Erythroblast (primary cell): ENCODE data around the gene KRT12.
"Not testable (repeated sequence)": the region's sequence is repeated elsewhere in the genome, so short reads cannot be mapped to it uniquely, and the experiment has no call there.

ENCODE experiments used
- DNase-seq, 2 experiments: peaks; one replicate each; lab custom pipeline; 2025; lab: John Stamatoyannopoulos, UW
- GATA1 ChIP-seq: IDR thresholded peaks from 2 replicates; pipeline ENCODE4 v1.6.1; 2011; ENCODE audit warnings: low read depth, mild to moderate bottlenecking, control low read depth, low read length, moderate library complexity
- POLR2A ChIP-seq: IDR thresholded peaks from 2 replicates; pipeline ENCODE4 v1.6.1; 2011; ENCODE audit warnings: mild to moderate bottlenecking, low read length

Gene KRT12

GRCh38 chr17:40872416-40872815, 5.4 kb upstream of the KRT12 start:
- TF ChIP-seq GATA1 (no peak), POLR2A (no peak)
- no peak for DNase-seq

GRCh38 chr17:40871316-40871715, 4.3 kb upstream of the KRT12 start:
- TF ChIP-seq GATA1: no peak
- no peak for TF ChIP-seq POLR2A
- DNase-seq: no peak

DNA sequence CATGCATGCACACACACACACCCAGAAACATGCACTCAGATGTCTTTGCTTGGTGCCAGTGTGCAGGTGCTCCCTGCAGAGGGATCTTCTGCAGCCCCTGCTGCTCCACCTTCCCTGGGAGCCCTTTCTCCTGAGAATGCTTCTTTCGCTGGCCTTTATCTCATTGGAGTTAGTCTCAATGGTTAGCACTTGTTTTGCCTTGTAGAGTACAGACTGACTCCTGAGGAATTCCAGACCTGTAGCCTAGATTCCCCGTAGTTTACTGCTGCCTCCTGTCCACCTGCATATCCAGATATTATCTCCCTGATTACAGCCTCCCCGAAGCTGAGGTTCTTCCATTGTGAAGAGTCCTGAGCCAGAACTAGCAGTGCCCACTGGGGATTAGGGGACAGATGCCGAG, 3.1 kb upstream of the KRT12 start:
- no peak for DNase-seq
- no peak for TF ChIP-seq GATA1

GRCh38 chr17:40864661-40865390, 2.2 kb downstream of the KRT12 start:
- TF ChIP-seq GATA1 (no peak), POLR2A (no peak)
- no peak for DNase-seq

DNA sequence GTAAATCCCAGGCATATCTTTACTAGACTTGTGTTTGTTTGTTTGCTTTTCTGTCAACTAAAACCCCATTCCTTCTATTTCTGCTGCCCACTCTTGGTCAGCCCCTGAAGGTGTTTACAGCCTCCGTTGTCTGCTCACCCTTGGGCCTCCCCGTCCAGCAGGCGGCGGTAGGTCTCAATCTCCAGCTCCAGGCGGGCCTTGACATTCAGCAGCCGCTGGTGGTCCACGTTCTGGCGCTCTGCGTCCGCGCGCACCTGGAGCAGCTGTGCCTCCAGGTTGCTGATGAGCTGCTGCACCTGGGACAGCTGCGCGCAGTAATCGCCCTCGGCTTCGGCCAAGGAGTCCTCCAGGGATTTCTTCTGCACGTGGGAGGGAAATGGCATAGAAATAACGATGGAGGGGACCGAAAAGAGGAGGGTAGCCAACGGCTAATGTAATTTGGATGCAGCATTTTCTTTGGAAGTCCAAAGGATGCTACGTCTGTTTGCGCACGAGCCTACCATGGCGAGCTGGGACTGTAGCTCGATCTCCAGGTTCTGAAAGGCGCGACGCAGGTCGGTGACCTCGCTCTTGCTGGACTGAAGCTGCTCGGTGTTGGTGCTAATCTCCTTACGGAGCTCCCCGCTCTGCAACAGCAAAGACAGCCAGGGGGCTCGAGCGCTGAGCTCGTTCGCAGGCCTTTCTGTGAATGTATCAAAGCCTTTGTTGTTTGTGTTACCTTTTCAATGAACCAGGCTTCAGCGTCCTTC, 3.9 kb downstream of the KRT12 start:
- peak; percentile 37 to 40 for DNase-seq
- TF ChIP-seq GATA1: no peak
- no peak for TF ChIP-seq POLR2A

DNA sequence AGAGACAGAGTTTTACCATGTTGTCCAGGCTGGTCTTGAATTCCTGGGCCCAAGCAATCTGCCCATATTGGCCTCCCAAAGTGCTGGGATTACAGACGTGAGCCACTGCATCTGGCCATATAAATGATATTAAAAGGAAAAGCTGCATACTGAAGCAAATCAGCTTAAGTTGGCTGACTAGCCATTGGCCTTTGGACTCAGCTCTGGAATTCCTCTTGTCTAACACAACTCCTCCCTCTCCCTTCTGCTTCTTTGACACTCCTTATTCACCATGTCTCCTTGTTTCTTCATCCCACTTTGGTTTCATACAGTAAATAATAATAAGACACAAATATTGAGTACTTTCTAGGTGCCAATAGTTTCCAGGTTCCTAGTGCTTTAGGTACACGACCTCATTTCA, 7.5 kb downstream of the KRT12 start:
- TF ChIP-seq GATA1 (no peak), POLR2A (no peak)
- no peak for DNase-seq

DNA sequence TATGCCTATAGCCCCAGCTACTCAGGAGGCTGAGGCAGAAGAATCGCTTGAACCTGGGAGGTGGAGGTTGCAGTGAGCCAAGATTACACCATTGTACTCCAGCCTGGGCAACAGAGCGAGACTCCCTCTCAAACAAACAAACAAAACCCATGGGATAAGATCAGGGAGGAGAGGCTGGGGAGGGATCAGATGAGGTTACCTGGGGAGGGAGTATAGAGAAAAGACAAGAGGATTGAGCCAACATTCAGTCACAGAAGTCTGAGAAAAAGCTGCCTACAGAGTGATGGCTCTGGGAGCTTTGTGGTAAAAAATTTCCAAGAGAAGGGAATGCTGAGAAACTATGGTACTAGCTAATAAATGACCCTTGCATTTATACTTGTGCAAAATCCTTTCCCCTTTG, 8.4 kb downstream of the KRT12 start:
- not testable (repeated sequence) for DNase-seq

DNA sequence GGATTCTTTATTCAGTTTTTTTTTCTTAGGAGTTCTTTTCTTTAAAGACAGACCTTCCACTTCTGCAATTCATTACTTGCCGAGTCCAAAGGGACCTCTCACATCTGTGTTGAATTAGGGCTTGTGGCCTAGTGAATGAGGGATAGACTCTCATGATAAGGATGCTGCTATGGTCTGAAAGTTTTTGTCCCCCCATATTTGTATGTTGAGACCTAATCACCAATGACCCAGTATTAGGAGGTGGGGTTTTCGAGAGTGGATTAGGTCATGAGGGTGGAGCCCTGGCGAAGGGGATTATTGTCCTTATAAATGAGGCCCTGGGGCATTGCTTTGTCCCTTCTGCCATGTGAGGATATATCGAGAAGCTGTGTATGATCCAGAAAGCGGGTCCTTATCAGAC, 9.5 kb downstream of the KRT12 start:
- TF ChIP-seq GATA1 (no peak), POLR2A (no peak)
- no peak for DNase-seq

GRCh38 chr17:40854175-40854814, 12.7 kb downstream of the KRT12 start:
- no peak for TF ChIP-seq POLR2A
- no peak for TF ChIP-seq GATA1
- DNase-seq: peak in 1 of 2 experiments; percentile 16

DNA sequence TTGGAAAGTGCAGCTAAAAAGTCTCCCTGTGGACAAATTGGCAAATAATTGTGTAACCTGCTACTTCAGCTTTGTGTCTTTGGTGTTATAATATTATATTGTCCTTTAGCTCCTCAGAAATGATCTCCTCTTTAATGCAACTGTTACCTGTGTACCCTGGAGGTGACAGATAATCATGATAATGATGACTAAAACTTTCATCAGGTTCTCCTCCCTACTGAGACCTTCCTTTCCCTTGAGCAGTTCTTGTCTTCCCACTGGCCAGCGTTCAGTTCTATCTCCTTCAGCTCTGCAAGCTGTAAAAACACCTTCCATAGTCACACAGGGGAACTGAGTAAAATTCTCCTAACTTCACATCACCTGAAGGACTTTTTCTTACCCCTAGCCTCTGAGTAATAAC, 14.7 kb downstream of the KRT12 start:
- DNase-seq: no peak
- TF ChIP-seq POLR2A (no peak), GATA1 (no peak)

GRCh38 chr17:40850293-40850972, 16.6 kb downstream of the KRT12 start:
- DNase-seq: no peak

DNA sequence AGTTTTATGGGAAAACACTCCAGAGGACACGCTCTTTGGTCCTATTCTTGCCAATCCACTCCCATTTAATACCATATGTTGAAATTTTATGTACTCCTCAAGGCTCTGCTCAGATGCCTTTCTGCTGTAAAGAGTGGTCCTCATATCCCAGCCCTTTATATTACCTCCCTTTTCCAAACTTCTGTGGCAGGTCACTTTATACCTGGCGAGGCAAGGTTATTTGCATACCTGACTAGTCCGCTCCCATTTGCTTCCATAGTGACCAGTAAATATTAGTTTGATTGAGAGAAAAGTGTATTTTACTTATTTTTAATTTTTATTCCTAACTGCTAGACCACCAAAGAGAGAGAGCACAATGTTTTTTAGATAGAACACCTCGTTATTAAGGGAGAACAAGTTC, 17.3 kb downstream of the KRT12 start:
- no peak for DNase-seq
- TF ChIP-seq GATA1: no peak
- no peak for TF ChIP-seq POLR2A

More at GRCh38 chr17:40850293-40850972, 16.6 kb downstream of the KRT12 start:
- TF ChIP-seq GATA1 (no peak), POLR2A (no peak)

- TF ChIP-seq POLR2A (no peak), GATA1 (no peak)
- no peak for DNase-seq
Measured at GRCh38 chr17:40848583-40849235, 18.3 kb downstream of the KRT12 start.

- DNase-seq: no peak
Measured at GRCh38 chr17:40846515-40847144, 20.4 kb downstream of the KRT12 start.

More at GRCh38 chr17:40846515-40847144, 20.4 kb downstream of the KRT12 start:
- TF ChIP-seq GATA1 (no peak), POLR2A (no peak)
